Gastrocnemius medialis (tissue), 4 donors: Measurements from ENCODE around the gene ZNF511. TPM values are rescaled to one million over a fixed set of nuclear protein-coding genes. Genes with fewer than 3 reads are reported as not detected.
A peak's percentile ranks its signal among the peaks of the same experiment; 100 is the strongest.

Experiments
- ATAC-seq, 2 donors: fragments of 150-250 bp; one replicate each; pipeline ENCODE4 v1.9.1; 2016
- DNase-seq, 2 donors: peaks; one replicate each; pipeline ENCODE4 v3.0.0-alpha.2; 2019
- H3K27ac ChIP-seq, 4 donors: fragments of 200-600 bp; sonication (generic); 1 replicate in 1 of 4; 2 replicates in 3 of 4; pipeline ENCODE4 v1.5.1; 2016 to 2018; ENCODE audit warnings: mild to moderate bottlenecking in 2 of 4, moderate library complexity in 1 of 4
- H3K27me3 ChIP-seq, 3 donors: fragments of 200-600 bp; sonication (generic) in 2 of 3; 1 replicate in 1 of 3; 2 replicates in 2 of 3; pipeline versions ENCODE4 v1.5.1 to v1.6.0; 2016 to 2019; ENCODE audit warnings: mild to moderate bottlenecking in 1 of 3, moderate library complexity in 1 of 3
- H3K36me3 ChIP-seq, 2 donors: fragments of 200-600 bp; sonication (generic) in 1 of 2; one replicate each; pipeline ENCODE4 v1.5.1; 2017 to 2018
- H3K4me1 ChIP-seq, 2 donors: fragments of 200-600 bp; sonication (generic) in 1 of 2; one replicate each; pipeline ENCODE4 v1.5.1; 2016 to 2017; ENCODE audit warnings: mild to moderate bottlenecking in 2 of 2
- H3K4me3 ChIP-seq, 4 donors: fragments of 200-600 bp; sonication (generic) in 3 of 4; 1 replicate in 1 of 4; 2 replicates in 3 of 4; pipeline ENCODE4 v1.5.1; 2016 to 2019; ENCODE audit warnings: mild to moderate bottlenecking in 2 of 4
- H3K9me3 ChIP-seq, 3 donors: fragments of 200-600 bp; sonication (generic) in 2 of 3; 1 replicate in 1 of 3; 2 replicates in 2 of 3; pipeline ENCODE4 v1.5.1; 2016 to 2019
- POLR2A ChIP-seq, 2 donors: fragments of 450-650 bp; IDR thresholded peaks; one replicate each; pipeline ENCODE4 v1.6.1; 2017; ENCODE audit warnings: antibody characterized with exemption in 2 of 2, mild to moderate bottlenecking in 2 of 2, moderate library complexity in 2 of 2
- in situ Hi-C, 4 donors: fragments of 200-750 bp; cut with MboI; loops; one replicate each; pipeline versions ENCODE4 v1.15.0 to v1.8.0; 2017; ENCODE audit warnings: low sequenced_read_pairs in 4 of 4
- intact Hi-C: fragments of 100-400 bp; cut with DNase I; formaldehyde crosslinking; loops from one replicate; pipeline ENCODE4 v1.15.1; 2023; ENCODE audit warnings: low total_unique reads
- total RNA-seq, 4 donors: library from RNA; depleted of rRNA; stranded (reverse); fragments of >200 nt; gene quantifications; one replicate each; pipeline versions ENCODE4 v1.1.0 to v1.2.3, GENCODE V29; 2016
- TF ChIP-seq, protein P1 (sequence below), 5 experiments: fragments of 450-650 bp in 3 of 5; fragments of 200-600 bp in 2 of 5; sonication (generic) in 2 of 5; IDR thresholded peaks in 4 of 5; conservative IDR thresholded peaks in 1 of 5; 1 replicate in 4 of 5; 2 replicates in 1 of 5; pipeline ENCODE4 v1.5.1; 2016 to 2019; ENCODE audit warnings: antibody characterized with exemption in 5 of 5, mild to moderate bottlenecking in 3 of 5, moderate library complexity in 3 of 5

The ZNF511 gene
- total RNA-seq, 4 donors from 2014 or later: 25.0 to 49.5 (median 41.9) TPM

- Histone ChIP-seq H3K4me3 (no peak overlapping the region), H3K36me3 (peaks cover 0 to 32% of the 10 kb centered on the region in 2 donors), H3K27me3 (peaks cover 18 to 22% (median 18%) of the 10 kb centered on the region in 3 donors), H3K9me3 (no peaks in the 10 kb centered on the region), H3K4me1 (no peaks in the 10 kb centered on the region), H3K27ac (no peak overlapping the region)
- no peak for ATAC-seq
- in situ Hi-C loops: no loop called here
- intact Hi-C loops: no loop called here
- DNase-seq: no peak
- TF ChIP-seq, protein P1, sequence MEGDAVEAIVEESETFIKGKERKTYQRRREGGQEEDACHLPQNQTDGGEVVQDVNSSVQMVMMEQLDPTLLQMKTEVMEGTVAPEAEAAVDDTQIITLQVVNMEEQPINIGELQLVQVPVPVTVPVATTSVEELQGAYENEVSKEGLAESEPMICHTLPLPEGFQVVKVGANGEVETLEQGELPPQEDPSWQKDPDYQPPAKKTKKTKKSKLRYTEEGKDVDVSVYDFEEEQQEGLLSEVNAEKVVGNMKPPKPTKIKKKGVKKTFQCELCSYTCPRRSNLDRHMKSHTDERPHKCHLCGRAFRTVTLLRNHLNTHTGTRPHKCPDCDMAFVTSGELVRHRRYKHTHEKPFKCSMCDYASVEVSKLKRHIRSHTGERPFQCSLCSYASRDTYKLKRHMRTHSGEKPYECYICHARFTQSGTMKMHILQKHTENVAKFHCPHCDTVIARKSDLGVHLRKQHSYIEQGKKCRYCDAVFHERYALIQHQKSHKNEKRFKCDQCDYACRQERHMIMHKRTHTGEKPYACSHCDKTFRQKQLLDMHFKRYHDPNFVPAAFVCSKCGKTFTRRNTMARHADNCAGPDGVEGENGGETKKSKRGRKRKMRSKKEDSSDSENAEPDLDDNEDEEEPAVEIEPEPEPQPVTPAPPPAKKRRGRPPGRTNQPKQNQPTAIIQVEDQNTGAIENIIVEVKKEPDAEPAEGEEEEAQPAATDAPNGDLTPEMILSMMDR (IDR thresholded peaks at IDR 0.05 in 4 of 5, conservative IDR thresholded peaks at IDR 0.05 in 1 of 5): no peak
- TF ChIP-seq POLR2A (IDR thresholded peaks at IDR 0.05): no peak
These were observed 31.3 kb upstream of the ZNF511 start for GRCh38 chr10:133277277-133277992.

DNA sequence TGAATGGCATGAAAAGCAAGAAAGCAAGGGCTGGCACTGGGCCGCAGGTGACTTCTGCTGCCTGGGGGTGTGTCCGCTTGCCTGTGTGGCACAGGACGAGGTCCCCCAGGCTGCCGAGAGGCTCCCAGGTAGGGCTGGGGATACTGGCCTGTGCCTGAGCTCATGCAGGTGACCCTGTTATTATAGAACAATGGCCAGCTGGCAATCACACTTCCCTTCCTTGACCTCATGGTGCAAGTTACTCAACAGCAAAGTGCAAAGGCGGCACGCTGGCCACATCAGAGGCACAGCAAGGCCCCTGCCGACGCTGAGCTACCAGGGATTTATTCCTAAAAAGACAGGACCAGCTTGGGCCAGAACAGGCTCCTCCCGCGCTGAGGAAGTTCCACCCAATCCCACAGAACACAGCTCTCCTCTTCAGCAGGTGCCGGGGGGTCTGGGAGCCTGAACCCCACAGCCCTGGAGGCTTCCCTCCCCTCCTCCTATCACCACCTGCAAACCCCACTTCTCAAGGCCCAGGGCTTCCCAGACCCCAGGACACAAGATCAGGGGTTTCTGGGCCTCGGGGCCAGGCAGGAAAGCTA is 30.6 kb upstream of the ZNF511 start:
- intact Hi-C loops: no loop called here
- Histone ChIP-seq H3K4me3 (no peak overlapping the region), H3K27me3 (peaks cover 18 to 22% (median 18%) of the 10 kb centered on the region in 3 donors), H3K9me3 (no peaks in the 10 kb centered on the region), H3K36me3 (peaks cover 0 to 39% of the 10 kb centered on the region in 2 donors), H3K4me1 (no peaks in the 10 kb centered on the region), H3K27ac (no peak overlapping the region)
- no peak for DNase-seq
- no peak for TF ChIP-seq POLR2A (IDR thresholded peaks at IDR 0.05)
- TF ChIP-seq, protein P1 (IDR thresholded peaks at IDR 0.05 in 4 of 5, conservative IDR thresholded peaks at IDR 0.05 in 1 of 5): no peak
- in situ Hi-C loops: no loop called here
- no peak for ATAC-seq

GRCh38 chr10:133278577-133279265 is 30.0 kb upstream of the ZNF511 start:
- H3K27ac ChIP-seq: no peak overlapping the region
- H3K4me3 ChIP-seq: no peak overlapping the region
- DNase-seq (peak in 1 of 2 donors; percentile 38), ATAC-seq (no peak)
- peaks cover 0 to 45% of the 10 kb centered on the region in 2 donors for H3K36me3 ChIP-seq
- in situ Hi-C loops: no loop called here
- intact Hi-C loops: no loop called here
- no peaks in the 10 kb centered on the region for H3K9me3 ChIP-seq
- H3K4me1 ChIP-seq: no peaks in the 10 kb centered on the region
- H3K27me3 ChIP-seq: peaks cover 18 to 22% (median 18%) of the 10 kb centered on the region in 3 donors
- TF ChIP-seq POLR2A (IDR thresholded peaks at IDR 0.05): no peak
- TF ChIP-seq, protein P1 (IDR thresholded peaks at IDR 0.05 in 4 of 5, conservative IDR thresholded peaks at IDR 0.05 in 1 of 5): no peak

DNA sequence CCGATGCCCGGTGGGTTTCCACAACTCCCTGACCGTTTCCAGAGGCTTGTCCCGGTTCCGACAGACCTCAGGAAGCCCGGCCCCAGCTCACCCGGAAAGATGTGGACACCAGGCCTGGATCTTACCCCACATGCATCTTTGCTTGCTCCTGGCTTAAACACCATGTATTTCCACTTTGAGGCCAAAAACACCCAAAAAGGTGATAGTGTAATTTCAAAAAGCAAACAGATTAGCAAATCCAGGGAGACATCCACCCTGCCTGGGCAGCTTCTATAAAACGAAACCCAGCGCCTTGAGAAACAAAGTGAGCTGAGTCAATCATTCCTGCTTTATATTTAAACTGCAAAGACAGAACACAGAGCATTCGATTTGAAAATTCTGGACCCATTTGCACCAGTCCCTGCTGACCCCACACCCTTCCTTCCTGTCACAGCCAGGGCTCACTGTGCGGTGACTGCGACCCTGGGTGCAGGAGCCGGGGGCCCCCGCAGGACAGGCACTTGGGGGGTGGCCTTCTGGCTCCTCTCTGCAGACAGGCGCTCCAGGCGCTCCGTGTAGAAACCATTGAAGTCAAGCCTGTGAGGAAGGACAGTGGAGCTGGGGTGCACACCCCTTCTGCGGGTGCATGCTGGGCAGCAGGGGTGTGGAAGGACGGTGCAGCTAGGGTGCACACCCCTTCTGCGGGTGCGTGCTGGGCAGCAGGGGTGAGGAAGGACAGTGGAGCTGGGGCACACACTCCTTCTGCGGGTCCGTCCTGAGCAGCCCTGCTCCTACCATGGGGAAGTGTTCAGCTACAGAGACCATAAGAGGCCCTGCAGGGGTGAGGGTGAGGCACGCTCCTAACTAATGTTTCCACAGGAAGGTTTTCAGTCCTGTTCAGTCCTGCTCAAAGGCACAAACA is 29.1 kb upstream of the ZNF511 start:
- peaks cover 18 to 22% (median 18%) of the 10 kb centered on the region in 3 donors for H3K27me3 ChIP-seq
- in situ Hi-C loops: no loop called here
- TF ChIP-seq, protein P1 (IDR thresholded peaks at IDR 0.05 in 4 of 5, conservative IDR thresholded peaks at IDR 0.05 in 1 of 5): no peak
- TF ChIP-seq POLR2A (IDR thresholded peaks at IDR 0.05): no peak
- no peaks in the 10 kb centered on the region for H3K4me1 ChIP-seq
- ATAC-seq (no peak), DNase-seq (no peak)
- no peak overlapping the region for H3K4me3 ChIP-seq
- H3K9me3 ChIP-seq: no peaks in the 10 kb centered on the region
- H3K36me3 ChIP-seq: peaks cover 0 to 54% of the 10 kb centered on the region in 2 donors
- intact Hi-C loops: no loop called here
- no peak overlapping the region for H3K27ac ChIP-seq
